Mesenchymal stem cell (in vitro differentiated cells and primary cell): ENCODE results near the gene NTRK2.
"Not testable (repeated sequence)": the region's sequence is repeated elsewhere in the genome, so short reads cannot be mapped to it uniquely, and the experiment has no call there.

Experiments used
- DNase-seq: peaks from one replicate; pipeline ENCODE4 v3.0.0-alpha.2; 2013
- H2AFZ ChIP-seq: one replicate; pipeline ENCODE4 v1.6.1; 2013; ENCODE audit warnings: low read depth, mild to moderate bottlenecking, control low read depth, inconsistent platforms, low read length, moderate library complexity
- H2AK5ac ChIP-seq: 2 replicates; pipeline ENCODE4 v1.6.1; 2013; ENCODE audit warnings: low read length, moderate library complexity, mild to moderate bottlenecking, inconsistent platforms; ENCODE audit not compliant: severe bottlenecking
- H2BK120ac ChIP-seq: one replicate; pipeline ENCODE4 v1.6.1; 2013; ENCODE audit warnings: low read depth, mild to moderate bottlenecking, inconsistent platforms, low read length, moderate library complexity
- H2BK12ac ChIP-seq, 2 experiments: one replicate each; pipeline ENCODE4 v1.6.1; 2013; ENCODE audit warnings: inconsistent platforms in 2 of 2, low read length in 2 of 2, mild to moderate bottlenecking in 2 of 2, moderate library complexity in 2 of 2, control low read depth in 1 of 2
- H2BK15ac ChIP-seq: one replicate; pipeline ENCODE4 v1.6.1; 2013; ENCODE audit warnings: mild to moderate bottlenecking, low read depth, inconsistent platforms; ENCODE audit not compliant: poor library complexity, severe bottlenecking
- H2BK5ac ChIP-seq: 2 replicates; pipeline ENCODE4 v1.6.1; 2013; ENCODE audit warnings: low read depth, mild to moderate bottlenecking, low read length, control low read depth, inconsistent platforms; ENCODE audit not compliant: poor library complexity, severe bottlenecking
- H3K14ac ChIP-seq, 2 experiments: one replicate each; pipeline ENCODE4 v1.6.1; 2013; ENCODE audit warnings: inconsistent platforms in 2 of 2, low read length in 2 of 2, control low read depth in 1 of 2, mild to moderate bottlenecking in 1 of 2, moderate library complexity in 1 of 2
- H3K18ac ChIP-seq, 2 experiments: one replicate each; pipeline ENCODE4 v1.6.1; 2013; ENCODE audit warnings: inconsistent platforms in 2 of 2, low read length in 2 of 2, control low read depth in 1 of 2, low read depth in 1 of 2, mild to moderate bottlenecking in 1 of 2
- H3K23ac ChIP-seq, 2 experiments: one replicate each; pipeline ENCODE4 v1.6.1; 2013; ENCODE audit warnings: inconsistent platforms in 2 of 2, low read length in 2 of 2, mild to moderate bottlenecking in 2 of 2, moderate library complexity in 2 of 2, control low read depth in 1 of 2
- H3K27ac ChIP-seq: 2 replicates; pipeline ENCODE4 v1.5.1; 2013; ENCODE audit warnings: mild to moderate bottlenecking, moderate library complexity, low read length, control low read depth, inconsistent platforms; ENCODE audit not compliant: poor library complexity, severe bottlenecking
- H3K27me3 ChIP-seq, 2 experiments: 2 replicates each; pipeline versions ENCODE4 v1.6.1 to v1.7.0; 2013; ENCODE audit warnings: low read length in 2 of 2, mild to moderate bottlenecking in 2 of 2, moderate library complexity in 2 of 2, control low read depth in 1 of 2, inconsistent platforms in 1 of 2; ENCODE audit not compliant: control insufficient read depth in 1 of 2, insufficient read depth in 1 of 2
- H3K36me3 ChIP-seq, 2 experiments: 2 replicates each; pipeline versions ENCODE4 v1.6.1 to v1.7.0; 2013; ENCODE audit warnings: low read length in 2 of 2, control low read depth in 1 of 2, inconsistent platforms in 1 of 2, low read depth in 1 of 2, mild to moderate bottlenecking in 1 of 2; ENCODE audit not compliant: insufficient read depth in 2 of 2, control insufficient read depth in 1 of 2
- H3K4ac ChIP-seq, 2 experiments: one replicate each; pipeline ENCODE4 v1.6.1; 2013; ENCODE audit warnings: inconsistent platforms in 2 of 2, low read length in 2 of 2, mild to moderate bottlenecking in 2 of 2, moderate library complexity in 2 of 2, control low read depth in 1 of 2, low read depth in 1 of 2
- H3K4me1 ChIP-seq: 2 replicates; pipeline ENCODE4 v1.6.1; 2013; ENCODE audit warnings: low read depth, low read length, control low read depth; ENCODE audit not compliant: control insufficient read depth, insufficient read depth
- H3K4me2 ChIP-seq: 2 replicates; pipeline ENCODE4 v1.6.1; 2013; ENCODE audit warnings: low read length, mild to moderate bottlenecking, inconsistent platforms; ENCODE audit not compliant: poor library complexity, severe bottlenecking
- H3K4me3 ChIP-seq, 2 experiments: 2 replicates each; pipeline versions ENCODE4 v1.5.1 to v1.7.0; 2013; ENCODE audit warnings: low read length in 2 of 2, mild to moderate bottlenecking in 2 of 2, control low read depth in 1 of 2, low read depth in 1 of 2; ENCODE audit not compliant: insufficient read depth in 1 of 2
- H3K79me1 ChIP-seq: replicated peaks from 2 replicates; pipeline ENCODE4 v1.6.1; 2013; ENCODE audit warnings: mild to moderate bottlenecking, control low read depth, low read length, inconsistent platforms; ENCODE audit not compliant: poor library complexity, severe bottlenecking
- H3K9ac ChIP-seq: 2 replicates; pipeline ENCODE4 v1.7.0; 2013; ENCODE audit warnings: mild to moderate bottlenecking, low read length, moderate library complexity
- H3K9me3 ChIP-seq: 2 replicates; pipeline ENCODE4 v1.7.0; 2013; ENCODE audit warnings: mild to moderate bottlenecking, low read length; ENCODE audit not compliant: control insufficient read depth
- H4K8ac ChIP-seq: one replicate; pipeline ENCODE4 v1.6.1; 2013; ENCODE audit warnings: inconsistent platforms, mild to moderate bottlenecking, low read length, moderate library complexity
- H4K91ac ChIP-seq: one replicate; pipeline ENCODE4 v1.6.1; 2013; ENCODE audit warnings: mild to moderate bottlenecking, low read length, inconsistent platforms
- WGBS: methylation state at CpG from one replicate; pipeline ENCODE4 v1.1.7; 2013; ENCODE audit warnings: mixed read lengths; 5-methylcytosine and 5-hydroxymethylcytosine counted together

NTRK2 gene

DNA sequence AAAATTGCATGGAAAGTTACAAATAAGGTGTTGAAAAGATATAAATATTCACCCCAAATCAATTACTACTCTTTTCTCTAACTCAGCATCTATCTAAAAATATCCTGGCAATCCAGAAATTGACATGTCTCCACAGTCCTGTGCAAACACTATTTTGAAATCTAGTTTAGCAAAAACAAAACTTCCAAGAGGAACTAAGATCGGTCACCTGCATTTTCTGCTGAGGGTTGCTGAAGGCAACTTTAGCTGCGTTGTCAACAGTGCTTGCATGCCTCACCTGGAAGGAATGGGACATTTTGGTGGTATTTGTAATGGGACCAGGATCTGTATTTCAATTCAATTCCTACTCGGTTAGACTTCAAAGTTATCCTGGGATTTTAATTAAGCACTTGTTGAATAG is 398.3 kb downstream of the NTRK2 start:
- Histone ChIP-seq H3K18ac (no peak overlapping the region), H3K27ac (no peak overlapping the region), H3K27me3 (no peaks in the 10 kb centered on the region), H3K23ac (no peak overlapping the region), H3K4me2 (no peak overlapping the region), H2AK5ac (no peak overlapping the region), H4K8ac (no peak overlapping the region), H3K4me3 (no peak overlapping the region), H3K36me3 (no peaks in the 10 kb centered on the region), H4K91ac (no peak overlapping the region), H3K79me1 (no peaks in the 10 kb centered on the region), H2BK120ac (no peak overlapping the region), H2AFZ (no peak overlapping the region), H2BK5ac (no peak overlapping the region), H2BK15ac (no peak overlapping the region), H3K14ac (no peak overlapping the region), H3K4ac (no peak overlapping the region), H2BK12ac (no peak overlapping the region), H3K9me3 (no peaks in the 10 kb centered on the region), H3K4me1 (no peaks in the 10 kb centered on the region), H3K9ac (no peak overlapping the region)
- DNase-seq: no peak
- WGBS: 90% methylated on average over 2 of the region's 3 CpGs

DNA sequence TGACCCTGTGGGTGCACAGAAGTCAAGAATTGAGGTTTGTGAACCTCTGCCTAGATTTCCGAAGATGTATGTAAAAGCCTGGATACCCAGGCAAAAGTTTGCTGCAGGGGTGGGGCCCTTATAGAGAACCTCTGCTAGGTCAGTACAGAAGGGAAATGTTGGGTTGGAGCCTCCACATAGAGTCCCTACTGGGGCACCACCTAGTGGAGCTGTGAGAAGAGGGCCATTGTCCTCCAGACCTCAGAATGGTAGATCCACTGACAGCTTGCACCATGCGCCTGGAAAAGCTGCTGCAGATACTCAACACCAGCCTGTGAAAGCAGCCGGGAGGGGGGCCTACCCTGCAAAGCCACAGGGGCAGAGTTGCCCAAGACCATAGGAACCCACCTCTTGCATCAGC is 399.9 kb downstream of the NTRK2 start:
- not testable (repeated sequence) for H3K18ac ChIP-seq, H3K4me2 ChIP-seq, H3K79me1 ChIP-seq, H4K8ac ChIP-seq, H3K27me3 ChIP-seq, H3K23ac ChIP-seq, DNase-seq, H2AFZ ChIP-seq, H2AK5ac ChIP-seq, H2BK120ac ChIP-seq, H2BK15ac ChIP-seq, H3K4me3 ChIP-seq, H3K36me3 ChIP-seq, H3K4me1 ChIP-seq, H3K9me3 ChIP-seq, H3K14ac ChIP-seq, H2BK5ac ChIP-seq, H2BK12ac ChIP-seq, H4K91ac ChIP-seq, H3K4ac ChIP-seq, H3K9ac ChIP-seq, H3K27ac ChIP-seq
- 95% methylated on average over 3 of the region's 3 CpGs for WGBS
